IMR-90 (cell line): Measurements from ENCODE around the gene ZNF280B. TPM values are rescaled to one million over a fixed set of nuclear protein-coding genes. Genes with fewer than 3 reads are reported as not detected.
"Not testable (repeated sequence)": the region's sequence is repeated elsewhere in the genome, so short reads cannot be mapped to it uniquely, and the experiment has no call there.

Experiments
- ATAC-seq: fragments of 200-7000 bp; cut with Tn5 transposase; 2 replicates; pipeline ENCODE4 v1.9.1; 2020; ENCODE audit warnings: low read depth, mild to moderate bottlenecking, moderate library complexity
- BruUV-seq: library from RNA; stranded (reverse); fragments of 400-500 nt; replicated peaks from 2 replicates; lab custom pipeline; 2021; lab: Mats Ljungman, UMichigan
- CTCF ChIA-PET: fragments of 300-600 bp; formaldehyde crosslinking; extraction: SDS; loops from one replicate; lab custom pipeline; 2021; ENCODE audit warnings: antibody characterized with exemption; lab: Yijun Ruan, JAX
- POLR2A ChIA-PET: fragments of 300-600 bp; sonication (Branson Sonifier 250); formaldehyde crosslinking; loops from one replicate; lab custom pipeline; 2022; ENCODE audit warnings: antibody characterized with exemption; ENCODE audit not compliant: unreplicated experiment; lab: Charles Lee
- DNase-seq: peaks from one replicate; pipeline ENCODE4 v3.0.0; 2013
- H2AFZ ChIP-seq: replicated peaks from 2 replicates; pipeline ENCODE3; 2013; ENCODE audit warnings: low read length, mild to moderate bottlenecking; ENCODE audit not compliant: poor library complexity
- H2AK5ac ChIP-seq: 2 replicates; pipeline ENCODE4 v1.6.1; 2013; ENCODE audit warnings: low read depth, low read length, inconsistent platforms
- H2AK9ac ChIP-seq: replicated peaks from 2 replicates; pipeline ENCODE3; 2013; ENCODE audit warnings: mild to moderate bottlenecking, low read depth, low read length, moderate library complexity; ENCODE audit not compliant: poor library complexity
- H2BK120ac ChIP-seq: 2 replicates; pipeline ENCODE4 v1.6.1; 2013; ENCODE audit warnings: low read depth, low read length, inconsistent platforms
- H2BK15ac ChIP-seq: 3 replicates; pipeline ENCODE4 v1.6.1; 2013; ENCODE audit warnings: low read depth, low read length, inconsistent platforms
- H2BK20ac ChIP-seq: 2 replicates; pipeline ENCODE4 v1.6.1; 2013; ENCODE audit warnings: low read depth, mild to moderate bottlenecking, inconsistent platforms, low read length, moderate library complexity
- H2BK5ac ChIP-seq: 2 replicates; pipeline ENCODE4 v1.6.1; 2013; ENCODE audit warnings: mild to moderate bottlenecking, low read depth, low read length, inconsistent platforms; ENCODE audit not compliant: poor library complexity, severe bottlenecking
- H3K14ac ChIP-seq: replicated peaks from 2 replicates; pipeline ENCODE4 v1.6.1; 2013; ENCODE audit warnings: low read depth, low read length, inconsistent platforms
- H3K18ac ChIP-seq: 2 replicates; pipeline ENCODE4 v1.6.1; 2013; ENCODE audit warnings: low read depth, low read length, control low read depth
- H3K23ac ChIP-seq: 2 replicates; pipeline ENCODE4 v1.6.1; 2013; ENCODE audit warnings: low read depth, low read length, inconsistent platforms
- H3K27ac ChIP-seq: 2 replicates; pipeline ENCODE4 v1.5.1; 2013; ENCODE audit warnings: mild to moderate bottlenecking, control low read depth, low read length; ENCODE audit not compliant: insufficient read depth
- H3K27me3 ChIP-seq: 2 replicates; pipeline ENCODE4 v1.6.1; 2013; ENCODE audit warnings: low read length; ENCODE audit not compliant: control insufficient read depth, insufficient read depth
- H3K36me3 ChIP-seq: 2 replicates; pipeline ENCODE4 v1.6.1; 2013; ENCODE audit warnings: low read length, mixed read lengths; ENCODE audit not compliant: control insufficient read depth, insufficient read depth
- H3K4ac ChIP-seq: 2 replicates; pipeline ENCODE4 v1.6.1; 2013; ENCODE audit warnings: low read depth, low read length, inconsistent platforms
- H3K4me1 ChIP-seq: 2 replicates; pipeline ENCODE4 v1.6.1; 2013; ENCODE audit warnings: low read length, mixed read lengths; ENCODE audit not compliant: control insufficient read depth, insufficient read depth
- H3K4me2 ChIP-seq: 2 replicates; pipeline ENCODE4 v1.6.1; 2013; ENCODE audit warnings: low read depth, mild to moderate bottlenecking, control low read depth, low read length, moderate library complexity
- H3K4me3 ChIP-seq: 2 replicates; pipeline ENCODE4 v1.5.1; 2013; ENCODE audit warnings: low read depth, mild to moderate bottlenecking, control low read depth, low read length, moderate library complexity; ENCODE audit not compliant: insufficient read depth
- H3K56ac ChIP-seq: 2 replicates; pipeline ENCODE4 v1.6.1; 2013; ENCODE audit warnings: low read length, inconsistent platforms; ENCODE audit not compliant: insufficient read depth; ENCODE audit errors: extremely low read depth
- H3K79me1 ChIP-seq, 2 experiments: 2 replicates each; pipeline ENCODE4 v1.6.1; 2013; ENCODE audit warnings: low read length in 2 of 2, inconsistent platforms in 1 of 2, low read depth in 1 of 2
- H3K9ac ChIP-seq: 2 replicates; pipeline ENCODE4 v1.6.1; 2013; ENCODE audit warnings: low read depth, low read length, control low read depth
- H3K9me1 ChIP-seq: 2 replicates; pipeline ENCODE4 v1.6.1; 2013; ENCODE audit warnings: low read length, inconsistent platforms; ENCODE audit not compliant: insufficient read depth
- H3K9me3 ChIP-seq: 2 replicates; pipeline ENCODE4 v1.6.1; 2013; ENCODE audit warnings: low read length; ENCODE audit not compliant: control insufficient read depth, insufficient read depth
- H4K20me1 ChIP-seq: 2 replicates; pipeline ENCODE4 v1.6.1; 2013; ENCODE audit warnings: low read length, inconsistent platforms; ENCODE audit not compliant: insufficient read depth
- H4K5ac ChIP-seq: 2 replicates; pipeline ENCODE4 v1.6.1; 2013; ENCODE audit warnings: mild to moderate bottlenecking, low read depth, low read length, control low read depth
- H4K8ac ChIP-seq, 2 experiments: 2 replicates each; pipeline ENCODE4 v1.6.1; 2013; ENCODE audit warnings: low read depth in 2 of 2, low read length in 2 of 2, control low read depth in 1 of 2, inconsistent platforms in 1 of 2
- H4K91ac ChIP-seq: 2 replicates; pipeline ENCODE4 v1.6.1; 2013; ENCODE audit warnings: low read depth, low read length, inconsistent platforms; ENCODE audit not compliant: insufficient read depth
- WGBS, 2 experiments: methylation state at CpG; one replicate each; pipeline versions ENCODE4 v1.1.5 to v1.1.7; 2013; ENCODE audit warnings: missing lambda C conversion rate in 2 of 2; ENCODE audit not compliant: insufficient read length in 1 of 2; ENCODE audit errors: extremely low coverage in 2 of 2; 5-methylcytosine and 5-hydroxymethylcytosine counted together
- dilution Hi-C: fragments of 300-500 bp; cut with HindIII; formaldehyde crosslinking; loops from one replicate; pipeline ENCODE4 v1.14.3; 2018; ENCODE audit warnings: low sequenced_read_pairs; ENCODE audit not compliant: unreplicated experiment
- in situ Hi-C: fragments of 300-500 bp; cut with MboI; formaldehyde crosslinking; loops from 3 replicates; pipeline ENCODE4 v1.14.3; 2019; ENCODE audit warnings: low sequenced_read_pairs, inconsistent platforms, mixed read lengths
- intact Hi-C: fragments of 100-400 bp; cut with micrococcal nuclease; formaldehyde crosslinking; loops from 2 replicates; pipeline ENCODE4 v1.10.0; 2022
- polyA plus RNA-seq, 3 experiments: library from polyadenylated mRNA; depleted of rRNA; stranded (reverse); fragments of >200 nt; gene quantifications; 2 replicates each; pipeline ENCODE4 v1.2.3, GENCODE V29; 2012; ENCODE audit warnings: low replicate concordance in 1 of 3
- total RNA-seq: library from RNA; depleted of rRNA; stranded (reverse); fragments of >200 nt; gene quantifications from 2 replicates; pipeline ENCODE4 v1.2.3, GENCODE V29; 2012

Gene ZNF280B
- total and polyA plus RNA-seq, 2 of the 4 experiments (the other 2 are of a cell fraction) = 0.65 to 1.4 TPM

DNA sequence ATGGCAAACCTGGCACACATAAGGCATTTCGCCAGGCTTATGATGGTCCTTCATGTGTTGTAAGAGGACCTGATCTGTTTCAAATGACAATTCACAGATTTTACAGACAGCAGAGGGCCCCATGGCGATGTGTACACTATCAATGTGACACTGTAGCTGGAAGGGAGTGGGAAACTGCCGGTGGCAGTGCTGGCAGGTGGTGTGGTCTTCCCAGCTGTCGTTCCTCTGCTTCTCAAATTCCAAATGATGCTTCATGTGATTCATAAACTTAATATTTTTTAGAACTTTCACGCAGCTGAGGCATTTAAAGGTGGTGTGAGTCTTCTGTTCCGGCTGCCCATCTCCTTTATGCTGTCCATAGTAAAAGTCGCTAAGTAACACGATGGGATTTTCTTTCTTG lies 5.9 kb upstream of the ZNF280B start:
- CTCF ChIA-PET, H3K27ac ChIP-seq, H4K20me1 ChIP-seq, dilution Hi-C loops, H2BK15ac ChIP-seq, POLR2A ChIA-PET, H3K36me3 ChIP-seq, H4K5ac ChIP-seq, ATAC-seq, H3K27me3 ChIP-seq, H4K8ac ChIP-seq, H3K4me1 ChIP-seq, H3K14ac ChIP-seq, H3K4ac ChIP-seq, H2AK9ac ChIP-seq, H3K9ac ChIP-seq, H2BK5ac ChIP-seq, H3K56ac ChIP-seq, BruUV-seq, H3K23ac ChIP-seq, DNase-seq, H2AK5ac ChIP-seq, H3K9me1 ChIP-seq, H4K91ac ChIP-seq, H3K4me2 ChIP-seq, in situ Hi-C loops, H3K18ac ChIP-seq, H2BK20ac ChIP-seq, H3K4me3 ChIP-seq, H2AFZ ChIP-seq, H3K9me3 ChIP-seq, H2BK120ac ChIP-seq, H3K79me1 ChIP-seq: not testable (repeated sequence)
- intact Hi-C loops = loop anchor here (5.0 kb wide), 1 partner anchor 53 kb away; no protein-coding TSS in a partner anchor
- 30% methylated on average over 2 of the region's 8 CpGs; no CpG with 5 or more reads in 1 of the 2 experiments for whole genome bisulfite sequencing, 2 experiments
